ENCODE measurements around the gene NRXN3.

DNA sequence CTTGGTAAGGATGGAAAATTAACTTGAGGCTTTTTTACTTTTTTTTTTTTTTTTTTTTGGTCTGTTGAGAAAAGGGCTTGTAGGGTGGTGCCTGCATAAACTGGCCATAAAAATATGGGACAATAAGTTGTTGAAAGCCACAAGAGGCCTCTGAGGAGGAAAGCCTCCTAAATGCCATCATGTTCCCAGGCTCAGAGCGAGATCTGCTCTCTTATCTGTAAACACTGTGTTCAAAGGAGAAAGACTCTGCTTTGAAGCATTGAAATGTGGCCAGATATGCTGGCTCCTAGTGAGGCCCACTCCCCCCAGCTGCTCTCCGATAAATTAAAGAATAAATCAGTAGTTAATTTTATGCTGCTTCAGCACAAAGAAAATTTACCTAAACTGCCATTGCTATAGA lies 1536.2 kb downstream of the NRXN3 start:
- TF ChIP-seq, protein P1, sequence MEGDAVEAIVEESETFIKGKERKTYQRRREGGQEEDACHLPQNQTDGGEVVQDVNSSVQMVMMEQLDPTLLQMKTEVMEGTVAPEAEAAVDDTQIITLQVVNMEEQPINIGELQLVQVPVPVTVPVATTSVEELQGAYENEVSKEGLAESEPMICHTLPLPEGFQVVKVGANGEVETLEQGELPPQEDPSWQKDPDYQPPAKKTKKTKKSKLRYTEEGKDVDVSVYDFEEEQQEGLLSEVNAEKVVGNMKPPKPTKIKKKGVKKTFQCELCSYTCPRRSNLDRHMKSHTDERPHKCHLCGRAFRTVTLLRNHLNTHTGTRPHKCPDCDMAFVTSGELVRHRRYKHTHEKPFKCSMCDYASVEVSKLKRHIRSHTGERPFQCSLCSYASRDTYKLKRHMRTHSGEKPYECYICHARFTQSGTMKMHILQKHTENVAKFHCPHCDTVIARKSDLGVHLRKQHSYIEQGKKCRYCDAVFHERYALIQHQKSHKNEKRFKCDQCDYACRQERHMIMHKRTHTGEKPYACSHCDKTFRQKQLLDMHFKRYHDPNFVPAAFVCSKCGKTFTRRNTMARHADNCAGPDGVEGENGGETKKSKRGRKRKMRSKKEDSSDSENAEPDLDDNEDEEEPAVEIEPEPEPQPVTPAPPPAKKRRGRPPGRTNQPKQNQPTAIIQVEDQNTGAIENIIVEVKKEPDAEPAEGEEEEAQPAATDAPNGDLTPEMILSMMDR (IDR thresholded peaks at IDR 0.05; ENCODE audit: poor library complexity): no peak
- TF ChIP-seq EZH2 (IDR thresholded peaks at IDR 0.05; ENCODE audit: borderline replicate concordance): no peak
- TF ChIP-seq EZH2phosphoT487 (IDR thresholded peaks at IDR 0.05; ENCODE audit: low read depth, severe bottlenecking, unreplicated experiment): no peak
